NT2/D1 (cell line): Measurements from ENCODE around the gene ZNF660.

Source experiments
- DNase-seq: peaks from one replicate; pipeline ENCODE4 v3.0.0-alpha.2; 2011; ENCODE audit warnings: low read depth, low spot score
- H3K27me3 ChIP-seq: 2 replicates; pipeline ENCODE4 v1.6.0; 2011; ENCODE audit warnings: mild to moderate bottlenecking; ENCODE audit not compliant: insufficient read length, insufficient read depth
- H3K36me3 ChIP-seq: 2 replicates; pipeline ENCODE4 v1.6.1; 2011; ENCODE audit warnings: mild to moderate bottlenecking, low read length, mixed read lengths; ENCODE audit not compliant: insufficient read depth, insufficient read length
- H3K4me1 ChIP-seq: 2 replicates; pipeline ENCODE4 v1.5.1; 2011; ENCODE audit not compliant: insufficient read depth, insufficient read length
- H3K4me3 ChIP-seq: 2 replicates; pipeline ENCODE4 v1.5.1; 2011; ENCODE audit warnings: low read depth; ENCODE audit not compliant: insufficient read length
- H3K9ac ChIP-seq: 2 replicates; pipeline ENCODE4 v1.6.0; 2011; ENCODE audit warnings: low read depth; ENCODE audit not compliant: insufficient read length
- H3K9me3 ChIP-seq: 2 replicates; pipeline ENCODE4 v1.5.1; 2011; ENCODE audit warnings: mild to moderate bottlenecking, low read length; ENCODE audit not compliant: insufficient read depth
- SUZ12 ChIP-seq: IDR thresholded peaks from 2 replicates; pipeline ENCODE4 v1.6.1; 2011; ENCODE audit not compliant: insufficient read length, insufficient read depth; ENCODE audit errors: extremely low read depth
- YY1 ChIP-seq: IDR thresholded peaks from 2 replicates; pipeline ENCODE4 v1.6.1; 2011; ENCODE audit not compliant: insufficient read length, insufficient read depth
- ZNF274 ChIP-seq: IDR thresholded peaks from 2 replicates; pipeline ENCODE4 v1.6.1; 2011; ENCODE audit warnings: mild to moderate bottlenecking, low read depth, low read length

Gene ZNF660

GRCh38 chr3:44596621-44597020, 11.9 kb downstream of the ZNF660 start:
- H3K4me3 ChIP-seq = no peak overlapping the region
- H3K27me3 ChIP-seq = no peaks in the 10 kb centered on the region
- DNase-seq = no peak
- H3K9ac ChIP-seq = no peak overlapping the region
- TF ChIP-seq SUZ12 = no peak
- TF ChIP-seq YY1 = no peak
- no peak for TF ChIP-seq ZNF274
- H3K36me3 ChIP-seq = peaks cover 57% of the 10 kb centered on the region
- H3K9me3 ChIP-seq = peaks cover 46% of the 10 kb centered on the region
- no peaks in the 10 kb centered on the region for H3K4me1 ChIP-seq

- TF ChIP-seq ZNF274 (no peak), YY1 (no peak), SUZ12 (no peak)
- H3K9ac ChIP-seq = no peak overlapping the region
- peaks cover 15% of the 10 kb centered on the region for H3K36me3 ChIP-seq
- no peaks in the 10 kb centered on the region for H3K9me3 ChIP-seq
- H3K4me1 ChIP-seq = no peaks in the 10 kb centered on the region
- DNase-seq = no peak
- H3K4me3 ChIP-seq = no peak overlapping the region
- H3K27me3 ChIP-seq = no peaks in the 10 kb centered on the region
Observed at GRCh38 chr3:44601749-44602148, 17.0 kb downstream of the ZNF660 start.

GRCh38 chr3:44612678-44613077, 27.9 kb downstream of the ZNF660 start:
- no peaks in the 10 kb centered on the region for H3K36me3 ChIP-seq
- H3K27me3 ChIP-seq = no peaks in the 10 kb centered on the region
- no peak overlapping the region for H3K9ac ChIP-seq
- no peak overlapping the region for H3K4me3 ChIP-seq
- no peak for TF ChIP-seq ZNF274
- no peak for TF ChIP-seq YY1
- no peak for TF ChIP-seq SUZ12
- no peaks in the 10 kb centered on the region for H3K9me3 ChIP-seq
- no peak for DNase-seq
- no peaks in the 10 kb centered on the region for H3K4me1 ChIP-seq

GRCh38 chr3:44624749-44625480, 40.2 kb downstream of the ZNF660 start, which contains the start of gene ZNF197:
ZNF197 (plus strand) TSS chr3:44625036; CDS start chr3:44629155, 4,119 bp downstream.
- Histone ChIP-seq H3K9ac (peak within 1 kb of the TSS; percentile 96), H3K9me3 (no peaks in the 10 kb centered on the region), H3K36me3 (peaks cover 17% of the 10 kb centered on the region), H3K4me3 (peak within 1 kb of the TSS; percentile 92), H3K4me1 (no peaks in the 10 kb centered on the region), H3K27me3 (no peaks in the 10 kb centered on the region)
- TF ChIP-seq ZNF274 (no peak), YY1 (peak; percentile 66), SUZ12 (no peak)
- DNase-seq = peak; percentile 86

DNA sequence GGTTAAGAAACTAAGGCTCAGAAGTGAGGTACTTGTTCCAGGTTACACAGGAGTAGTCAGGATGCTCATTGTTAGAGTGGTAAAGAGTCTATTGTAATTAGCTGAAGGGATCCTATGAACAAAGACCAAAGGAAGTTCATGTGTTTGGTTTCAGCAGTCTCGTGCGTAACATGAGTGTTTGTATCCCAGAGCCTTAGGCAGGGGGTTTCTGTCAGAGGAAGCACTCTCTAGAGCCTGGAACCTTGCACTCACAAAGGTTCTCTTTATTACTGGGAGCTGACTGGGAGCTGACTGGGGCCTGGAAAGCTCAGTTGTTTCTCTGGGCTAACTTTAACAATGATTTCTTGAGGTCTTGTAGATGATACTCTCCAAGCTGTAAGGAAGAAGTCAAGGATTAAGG, 44.0 kb downstream of the ZNF660 start:
- Histone ChIP-seq H3K36me3 (peaks cover 49% of the 10 kb centered on the region), H3K4me1 (no peaks in the 10 kb centered on the region), H3K9ac (no peak overlapping the region), H3K9me3 (no peaks in the 10 kb centered on the region), H3K4me3 (no peak overlapping the region), H3K27me3 (no peaks in the 10 kb centered on the region)
- TF ChIP-seq SUZ12 (no peak), ZNF274 (no peak), YY1 (no peak)
- no peak for DNase-seq

GRCh38 chr3:44632193-44632592, 47.4 kb downstream of the ZNF660 start:
- Histone ChIP-seq H3K9me3 (no peaks in the 10 kb centered on the region), H3K9ac (no peak overlapping the region), H3K27me3 (no peaks in the 10 kb centered on the region), H3K4me3 (no peak overlapping the region), H3K36me3 (peaks cover 67% of the 10 kb centered on the region), H3K4me1 (no peaks in the 10 kb centered on the region)
- no peak for TF ChIP-seq ZNF274
- no peak for TF ChIP-seq SUZ12
- no peak for TF ChIP-seq YY1
- no peak for DNase-seq

GRCh38 chr3:44642337-44642736, 57.6 kb downstream of the ZNF660 start:
- no peak overlapping the region for H3K9ac ChIP-seq
- peaks cover 34% of the 10 kb centered on the region for H3K9me3 ChIP-seq
- H3K36me3 ChIP-seq = peaks cover 55% of the 10 kb centered on the region
- no peak for DNase-seq
- no peaks in the 10 kb centered on the region for H3K27me3 ChIP-seq
- TF ChIP-seq YY1 (no peak), SUZ12 (no peak), ZNF274 (no peak)
- H3K4me3 ChIP-seq = no peak overlapping the region
- no peaks in the 10 kb centered on the region for H3K4me1 ChIP-seq
